ENCODE measurements around the gene AUTS2. TPM values are rescaled to one million over a fixed set of nuclear protein-coding genes. Genes with fewer than 3 reads are reported as not detected.

AUTS2 gene
- total RNA-seq, 6 donors from 2014 or later, result 38.9 to 151 (median 55.8) TPM

GRCh38 chr7:69889338-69889975 is 291.2 kb downstream of the AUTS2 start:
- H3K27ac ChIP-seq, result no peak overlapping the region
- TF ChIP-seq POLR2AphosphoS5 (IDR thresholded peaks at IDR 0.05), result no peak
- TF ChIP-seq, protein P1, sequence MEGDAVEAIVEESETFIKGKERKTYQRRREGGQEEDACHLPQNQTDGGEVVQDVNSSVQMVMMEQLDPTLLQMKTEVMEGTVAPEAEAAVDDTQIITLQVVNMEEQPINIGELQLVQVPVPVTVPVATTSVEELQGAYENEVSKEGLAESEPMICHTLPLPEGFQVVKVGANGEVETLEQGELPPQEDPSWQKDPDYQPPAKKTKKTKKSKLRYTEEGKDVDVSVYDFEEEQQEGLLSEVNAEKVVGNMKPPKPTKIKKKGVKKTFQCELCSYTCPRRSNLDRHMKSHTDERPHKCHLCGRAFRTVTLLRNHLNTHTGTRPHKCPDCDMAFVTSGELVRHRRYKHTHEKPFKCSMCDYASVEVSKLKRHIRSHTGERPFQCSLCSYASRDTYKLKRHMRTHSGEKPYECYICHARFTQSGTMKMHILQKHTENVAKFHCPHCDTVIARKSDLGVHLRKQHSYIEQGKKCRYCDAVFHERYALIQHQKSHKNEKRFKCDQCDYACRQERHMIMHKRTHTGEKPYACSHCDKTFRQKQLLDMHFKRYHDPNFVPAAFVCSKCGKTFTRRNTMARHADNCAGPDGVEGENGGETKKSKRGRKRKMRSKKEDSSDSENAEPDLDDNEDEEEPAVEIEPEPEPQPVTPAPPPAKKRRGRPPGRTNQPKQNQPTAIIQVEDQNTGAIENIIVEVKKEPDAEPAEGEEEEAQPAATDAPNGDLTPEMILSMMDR (IDR thresholded peaks at IDR 0.05), result no peak
- no peak for TF ChIP-seq POLR2A (IDR thresholded peaks at IDR 0.05)
- no peak for TF ChIP-seq EP300 (IDR thresholded peaks at IDR 0.05)
- WGBS, 2 donors, result 76 to 80% methylated on average over 6 of the region's 6 CpGs
- H3K27me3 ChIP-seq, result no peaks in the 10 kb centered on the region
- no peaks in the 10 kb centered on the region for H3K36me3 ChIP-seq
- no peaks in the 10 kb centered on the region for H3K4me1 ChIP-seq
- no peak overlapping the region for H3K4me3 ChIP-seq
- DNase-seq (no peak), ATAC-seq (ENCODE audit: low FRiP score in 2 of 2) (no peak)
- H3K9me3 ChIP-seq, result no peaks in the 10 kb centered on the region

GRCh38 chr7:69889976-69890351 is 291.7 kb downstream of the AUTS2 start:
- Histone ChIP-seq H3K4me3 (no peak overlapping the region), H3K36me3 (no peaks in the 10 kb centered on the region), H3K4me1 (no peaks in the 10 kb centered on the region), H3K9me3 (no peaks in the 10 kb centered on the region), H3K27me3 (no peaks in the 10 kb centered on the region), H3K27ac (no peak overlapping the region)
- no peak for DNase-seq
- WGBS, 2 donors, result 84 to 85% methylated on average over 6 of the region's 6 CpGs
- peak in 1 of 2 donors; percentile 26 for ATAC-seq (ENCODE audit: low FRiP score in 2 of 2)
- TF ChIP-seq, protein P1 (IDR thresholded peaks at IDR 0.05), result no peak
- no peak for TF ChIP-seq POLR2AphosphoS5 (IDR thresholded peaks at IDR 0.05)
- no peak for TF ChIP-seq EP300 (IDR thresholded peaks at IDR 0.05)
- no peak for TF ChIP-seq POLR2A (IDR thresholded peaks at IDR 0.05)

DNA sequence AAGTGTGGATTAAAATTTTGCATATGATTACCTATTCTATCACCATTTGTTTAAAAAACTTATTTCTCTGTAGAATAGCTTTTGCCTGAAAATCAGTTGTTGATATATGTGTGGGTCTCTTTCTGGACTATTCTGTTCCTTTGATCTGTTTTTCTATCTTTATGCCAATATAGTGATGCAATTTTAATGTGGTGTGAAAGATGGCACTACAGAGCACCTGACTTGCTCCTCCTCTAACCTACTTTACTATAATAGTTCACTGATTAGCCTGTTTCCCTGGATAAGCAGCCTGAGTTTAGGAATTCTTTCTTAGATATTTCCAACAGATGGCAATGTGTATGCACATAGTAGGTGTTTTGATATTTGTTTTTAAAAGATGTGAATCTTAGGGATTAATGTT is 294.5 kb downstream of the AUTS2 start:
- Histone ChIP-seq H3K4me3 (no peak overlapping the region), H3K4me1 (no peaks in the 10 kb centered on the region), H3K9me3 (no peaks in the 10 kb centered on the region), H3K36me3 (no peaks in the 10 kb centered on the region), H3K27me3 (no peaks in the 10 kb centered on the region), H3K27ac (no peak overlapping the region)
- ATAC-seq (ENCODE audit: low FRiP score in 2 of 2) (no peak), DNase-seq (no peak)
- TF ChIP-seq EP300 (IDR thresholded peaks at IDR 0.05) (no peak), POLR2A (IDR thresholded peaks at IDR 0.05) (no peak), POLR2AphosphoS5 (IDR thresholded peaks at IDR 0.05) (no peak)
- TF ChIP-seq, protein P1 (IDR thresholded peaks at IDR 0.05), result no peak

- 63 to 75% methylated on average over 3 of the region's 3 CpGs for WGBS, 2 donors
- no peak for ATAC-seq (ENCODE audit: low FRiP score in 2 of 2)
Observed at GRCh38 chr7:69893906-69894305, 295.6 kb downstream of the AUTS2 start.

More at GRCh38 chr7:69893906-69894305, 295.6 kb downstream of the AUTS2 start:
- H3K4me1 ChIP-seq, result no peaks in the 10 kb centered on the region
- no peak overlapping the region for H3K4me3 ChIP-seq
- H3K27me3 ChIP-seq, result no peaks in the 10 kb centered on the region
- no peaks in the 10 kb centered on the region for H3K36me3 ChIP-seq
- DNase-seq, result no peak
- H3K27ac ChIP-seq, result no peak overlapping the region
- TF ChIP-seq POLR2A (IDR thresholded peaks at IDR 0.05), result no peak
- TF ChIP-seq, protein P1 (IDR thresholded peaks at IDR 0.05), result peak in 2 of 6 experiments; percentile 5 to 18
- no peaks in the 10 kb centered on the region for H3K9me3 ChIP-seq
